ES-I3 (cell line): ENCODE measurements around the gene SINHCAF.
"Not testable (repeated sequence)": the region's sequence is repeated elsewhere in the genome, so short reads cannot be mapped to it uniquely, and the experiment has no call there.

Source experiments
- H3K36me3 ChIP-seq: 2 replicates; pipeline ENCODE4 v1.6.1; 2013; ENCODE audit warnings: mild to moderate bottlenecking, low read length, control low read depth, moderate library complexity; ENCODE audit not compliant: insufficient read depth
- H3K4me1 ChIP-seq: 2 replicates; pipeline ENCODE4 v1.6.1; 2013; ENCODE audit warnings: mild to moderate bottlenecking, control low read depth, low read length; ENCODE audit not compliant: insufficient read depth
- H3K9ac ChIP-seq: 2 replicates; pipeline ENCODE4 v1.6.1; 2013; ENCODE audit warnings: low read depth, mild to moderate bottlenecking, low read length, moderate library complexity
- H3K9me3 ChIP-seq: 2 replicates; pipeline ENCODE4 v1.6.1; 2013; ENCODE audit warnings: mild to moderate bottlenecking, low read length, moderate library complexity; ENCODE audit not compliant: control insufficient read depth, insufficient read depth

Gene SINHCAF, protein sequence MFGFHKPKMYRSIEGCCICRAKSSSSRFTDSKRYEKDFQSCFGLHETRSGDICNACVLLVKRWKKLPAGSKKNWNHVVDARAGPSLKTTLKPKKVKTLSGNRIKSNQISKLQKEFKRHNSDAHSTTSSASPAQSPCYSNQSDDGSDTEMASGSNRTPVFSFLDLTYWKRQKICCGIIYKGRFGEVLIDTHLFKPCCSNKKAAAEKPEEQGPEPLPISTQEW

DNA sequence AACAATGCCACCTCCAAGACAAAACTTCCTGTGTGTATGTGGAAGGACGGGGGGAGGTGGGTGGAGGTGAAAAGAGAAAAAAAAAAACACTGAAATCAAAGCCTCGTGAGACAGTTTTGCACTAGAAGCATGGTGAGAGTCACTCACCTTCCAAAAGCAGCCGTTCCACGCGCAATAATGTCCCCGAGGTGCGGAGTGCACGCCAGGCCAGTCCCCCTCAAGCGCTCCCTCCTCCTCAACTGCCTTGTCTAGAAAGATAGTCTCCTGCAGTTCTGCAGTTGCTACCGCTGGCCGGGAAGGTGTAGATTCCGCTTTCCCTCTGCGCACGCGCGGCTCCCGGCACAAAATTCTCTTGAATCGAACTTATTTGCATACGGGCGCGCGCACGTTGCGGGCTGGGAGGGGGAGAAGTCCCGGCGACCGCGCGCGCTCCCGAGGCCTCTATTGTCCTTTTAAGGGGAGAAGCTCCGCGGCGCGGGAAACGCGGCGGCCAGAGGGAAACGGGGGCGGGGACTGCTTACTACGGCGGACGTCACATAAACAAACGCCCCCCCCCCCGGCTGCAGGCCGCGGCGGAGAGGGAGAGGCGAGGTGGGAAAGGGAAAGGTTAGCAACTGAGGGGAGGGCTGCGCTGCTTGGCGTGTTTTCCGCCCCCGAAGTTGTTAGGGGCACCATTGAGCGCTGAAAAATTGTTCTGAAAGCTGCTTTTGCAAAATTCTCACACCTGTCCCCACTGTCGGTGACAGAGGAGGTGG, at the start of gene SINHCAF:
Gene SINHCAF, minus strand, starts transcription at position 274 of the 755 bp plus-strand sequence. CDS start 27,946 bp downstream, outside the sequence.
- Histone ChIP-seq H3K9me3 (no peaks in the 10 kb centered on the region), H3K36me3 (no peaks in the 10 kb centered on the region; the same call in 1 of the 2 replicates), H3K4me1 (peaks cover 19% of the 10 kb centered on the region), H3K9ac (peak within 1 kb of the TSS; percentile 99)

DNA sequence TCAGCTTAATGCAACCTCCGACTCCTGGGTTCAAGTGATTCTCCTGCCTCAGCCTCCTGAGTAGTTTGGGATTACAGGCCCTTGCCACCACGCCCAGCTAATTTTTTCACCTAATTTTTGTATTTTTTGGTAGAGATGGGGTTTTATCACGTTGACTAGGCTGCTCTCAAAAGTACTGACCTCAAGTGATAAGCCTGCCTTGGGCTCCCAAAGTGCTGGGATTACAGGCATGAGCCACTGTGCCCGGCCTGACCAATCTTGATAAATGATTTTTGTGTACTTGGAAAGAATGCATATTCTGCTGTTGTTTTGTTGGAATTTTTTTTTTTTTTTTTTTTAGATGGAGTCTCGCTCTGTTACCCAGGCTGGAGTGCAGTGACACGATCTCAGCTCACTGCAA, 49.5 kb upstream of the SINHCAF start:
- H3K9ac ChIP-seq, H3K36me3 ChIP-seq, H3K9me3 ChIP-seq, H3K4me1 ChIP-seq: not testable (repeated sequence)

DNA sequence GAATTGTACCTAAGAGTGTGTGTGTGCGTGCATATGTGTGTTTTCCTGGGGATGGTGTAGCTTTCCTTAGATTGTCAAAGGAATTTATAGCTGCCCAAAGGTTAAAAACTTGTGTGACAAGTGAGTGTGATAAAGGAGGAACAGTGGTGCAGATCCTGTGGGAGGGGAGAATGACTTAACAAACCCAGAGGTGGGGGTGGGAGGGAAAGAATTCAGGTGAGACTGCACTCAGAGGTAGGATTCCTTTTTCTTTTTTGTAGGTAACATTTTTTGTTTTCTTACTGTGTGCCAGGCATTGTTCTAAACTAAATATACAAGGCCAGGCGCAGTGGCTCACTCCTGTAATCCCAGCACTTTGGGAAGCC, 45.3 kb upstream of the SINHCAF start:
- Histone ChIP-seq H3K4me1 (peaks cover 24% of the 10 kb centered on the region), H3K9ac (peak overlapping the region; percentile 76), H3K9me3 (no peaks in the 10 kb centered on the region)

DNA sequence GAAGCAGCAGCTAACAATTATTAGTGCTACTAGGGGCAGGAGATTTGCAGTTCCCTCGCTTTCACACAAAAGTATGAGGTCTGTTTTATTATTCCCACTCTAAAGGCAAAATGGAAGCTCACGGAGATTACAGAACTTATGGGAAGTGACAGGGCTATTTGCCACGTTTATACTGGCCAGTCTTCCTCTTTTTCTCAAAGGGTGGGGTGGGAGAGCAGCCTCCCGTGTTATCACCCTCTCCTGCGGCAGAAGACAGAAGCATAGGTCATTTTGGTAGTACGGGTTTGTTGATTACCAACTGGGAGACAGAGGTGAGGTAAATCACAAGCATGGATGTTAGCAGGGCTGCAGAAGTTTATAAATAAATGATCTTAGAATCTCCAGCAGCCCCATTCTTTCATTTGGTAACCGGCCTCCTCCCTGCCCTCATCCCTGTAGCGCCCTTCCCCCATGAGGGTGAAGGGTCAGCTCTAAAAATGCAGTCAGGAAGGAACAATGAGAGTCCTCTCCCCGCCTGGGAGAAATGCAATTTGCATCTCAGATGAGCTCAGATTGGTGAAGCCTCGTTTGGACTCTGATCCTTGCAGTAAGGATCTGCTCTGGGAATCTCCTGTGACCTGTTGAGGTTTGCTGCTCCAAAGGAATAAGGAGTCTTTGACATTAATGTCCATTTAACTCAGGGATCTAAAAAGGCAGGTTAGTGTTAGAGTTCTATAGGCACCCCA, 44.7 kb upstream of the SINHCAF start:
- H3K9ac ChIP-seq, result peak overlapping the region; percentile 76
- no peaks in the 10 kb centered on the region for H3K9me3 ChIP-seq
- peaks cover 24% of the 10 kb centered on the region for H3K4me1 ChIP-seq
- H3K36me3 ChIP-seq, result no peaks in the 10 kb centered on the region

More for the DNA sequence above, 45.3 kb upstream of the SINHCAF start:
- no peaks in the 10 kb centered on the region for H3K36me3 ChIP-seq

DNA sequence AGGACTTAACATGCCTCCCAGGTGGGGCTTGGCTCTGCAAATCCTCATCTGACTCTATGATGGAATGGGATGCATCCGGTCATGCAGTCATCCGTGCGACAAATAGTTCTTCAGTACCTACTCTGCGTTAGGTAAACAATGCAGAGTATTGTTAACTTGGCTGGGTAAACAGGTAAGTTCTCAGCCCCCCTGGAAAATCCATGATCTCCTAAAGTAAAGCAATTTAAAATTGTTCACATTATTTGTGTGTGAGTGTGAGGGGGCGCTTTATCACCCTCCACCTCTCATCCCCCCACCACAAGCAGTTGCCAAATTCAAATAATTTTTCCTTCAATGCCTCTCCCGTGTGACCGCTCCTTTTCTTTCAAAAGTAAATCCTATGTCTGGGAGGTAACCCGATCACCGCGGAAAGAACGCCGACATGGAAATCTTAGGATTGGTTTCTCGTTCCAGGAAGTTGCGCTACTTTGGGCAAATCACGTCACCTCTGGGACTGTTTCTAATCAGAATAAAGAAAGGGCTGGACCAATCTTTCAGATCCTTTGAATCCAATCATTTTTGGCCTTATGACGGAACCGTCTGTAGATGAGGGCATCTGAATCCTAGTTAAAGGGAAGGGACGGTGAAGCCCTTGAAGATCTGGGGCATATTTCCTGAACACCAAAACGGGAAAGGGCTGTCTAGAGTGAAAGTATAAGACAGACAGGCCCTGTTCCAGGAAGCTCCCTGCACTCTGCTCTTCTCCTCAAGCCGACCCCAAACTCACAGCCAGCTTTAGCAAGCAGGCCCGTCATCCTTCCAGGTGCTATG, 44.0 kb upstream of the SINHCAF start:
- Histone ChIP-seq H3K36me3 (no peaks in the 10 kb centered on the region), H3K4me1 (peaks cover 24% of the 10 kb centered on the region), H3K9ac (peak overlapping the region; percentile 76), H3K9me3 (no peaks in the 10 kb centered on the region)

DNA sequence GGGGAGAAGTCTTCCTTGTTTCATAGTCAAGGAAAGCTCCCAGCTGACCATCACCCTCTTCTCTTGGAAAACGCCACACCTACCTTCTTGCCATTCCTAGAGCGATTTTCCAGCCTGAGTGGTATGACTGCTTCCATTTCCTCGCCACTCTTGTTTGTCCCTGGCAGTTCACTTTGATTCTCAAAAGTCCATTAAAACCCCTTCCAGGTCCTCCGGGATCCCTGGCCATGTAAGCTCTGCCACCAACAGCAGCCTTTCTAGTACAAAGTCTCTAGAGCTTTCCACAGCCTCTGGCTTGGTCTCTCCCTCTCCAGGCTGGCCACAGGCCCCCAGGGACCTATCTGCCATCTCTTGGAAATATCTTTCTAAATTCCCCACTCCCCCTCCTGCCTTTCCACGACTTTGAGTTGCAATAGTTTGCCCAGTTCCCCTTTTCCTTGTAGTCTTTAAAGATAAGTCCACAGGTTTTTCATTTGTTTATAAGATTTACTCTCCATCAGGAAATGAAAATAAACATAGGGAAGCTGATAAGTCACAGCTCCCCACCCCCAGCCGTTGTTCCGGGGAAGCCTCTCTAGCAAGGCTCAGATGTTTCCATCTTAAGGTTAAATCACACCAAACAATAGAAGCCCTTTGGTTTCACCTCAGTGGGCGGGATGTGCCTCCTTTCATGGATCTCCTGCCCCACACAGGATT, 42.9 kb upstream of the SINHCAF start:
- Histone ChIP-seq H3K4me1 (peaks cover 24% of the 10 kb centered on the region), H3K9ac (peak overlapping the region; percentile 76), H3K9me3 (no peaks in the 10 kb centered on the region)

DNA sequence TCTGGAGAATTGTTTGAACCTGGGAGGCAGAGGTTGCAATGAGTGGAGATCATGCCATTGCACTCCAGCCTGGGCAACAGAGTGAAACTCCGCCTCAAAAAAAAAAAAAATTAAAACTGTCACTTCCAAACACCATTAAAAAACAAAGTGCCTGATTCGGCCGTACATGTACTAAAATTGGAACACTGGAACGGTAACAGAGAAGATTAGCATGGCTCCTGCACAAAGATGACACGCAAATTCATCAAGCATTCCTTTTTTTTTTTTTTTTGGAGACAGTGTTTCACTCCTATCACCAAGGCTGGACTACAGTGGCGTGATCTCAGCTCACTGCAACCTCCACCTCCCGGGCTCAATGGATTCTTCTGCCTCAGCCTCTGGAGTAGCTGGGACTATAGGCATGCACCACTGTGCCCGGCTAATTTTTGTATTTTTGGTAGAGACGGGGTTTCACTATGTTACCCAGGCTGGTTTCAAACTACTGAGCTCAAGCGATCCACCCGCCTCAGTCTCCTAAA, 40.2 kb upstream of the SINHCAF start:
- Histone ChIP-seq H3K4me1 (peaks cover 31% of the 10 kb centered on the region), H3K9me3 (no peaks in the 10 kb centered on the region), H3K36me3 (no peaks in the 10 kb centered on the region), H3K9ac (no peak overlapping the region)

More for the DNA sequence above, 42.9 kb upstream of the SINHCAF start:
- no peaks in the 10 kb centered on the region for H3K36me3 ChIP-seq

DNA sequence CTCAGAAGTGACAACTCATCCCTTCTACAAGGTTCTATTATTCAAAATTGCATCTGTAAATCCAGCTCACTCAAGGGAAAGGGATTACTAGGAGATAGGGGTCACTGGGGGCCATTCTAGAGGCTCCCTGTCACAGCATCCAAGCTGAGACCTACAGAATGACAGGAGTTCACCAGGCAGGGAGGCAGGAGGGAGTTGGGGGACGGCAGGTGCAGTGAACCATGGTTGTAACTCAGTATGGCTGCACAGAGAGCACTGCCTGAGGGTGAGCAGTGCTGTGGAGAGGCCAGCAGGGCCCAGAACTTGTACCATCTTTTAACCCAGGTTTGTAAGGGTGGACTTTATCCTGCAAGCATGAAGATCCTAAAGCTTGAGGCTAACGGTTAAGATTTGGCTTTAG, 37.9 kb upstream of the SINHCAF start:
- Histone ChIP-seq H3K9ac (no peak overlapping the region), H3K4me1 (peaks cover 13% of the 10 kb centered on the region), H3K9me3 (no peaks in the 10 kb centered on the region), H3K36me3 (no peaks in the 10 kb centered on the region)

DNA sequence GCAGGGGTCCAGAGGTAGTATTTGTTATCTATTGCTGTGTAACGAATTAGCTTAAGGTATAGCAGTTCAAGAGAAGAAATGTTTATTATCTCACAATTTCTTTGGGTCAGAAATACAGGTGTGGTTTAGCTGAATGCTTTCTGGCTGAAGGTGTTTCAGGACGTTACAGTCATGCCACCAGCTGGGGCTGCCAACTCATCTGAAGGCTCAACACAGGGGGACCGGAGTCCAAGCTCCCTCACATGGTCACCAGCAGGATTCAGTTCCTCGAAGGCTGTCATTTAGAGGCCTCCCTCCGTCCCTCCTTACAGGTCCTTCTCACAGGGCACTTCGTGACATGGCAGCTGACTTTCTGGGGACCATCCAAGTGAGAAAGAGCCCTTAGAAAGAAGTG, 37.5 kb upstream of the SINHCAF start:
- Histone ChIP-seq H3K9ac (no peak overlapping the region), H3K4me1 (peaks cover 9% of the 10 kb centered on the region), H3K9me3 (no peaks in the 10 kb centered on the region), H3K36me3 (no peaks in the 10 kb centered on the region)

DNA sequence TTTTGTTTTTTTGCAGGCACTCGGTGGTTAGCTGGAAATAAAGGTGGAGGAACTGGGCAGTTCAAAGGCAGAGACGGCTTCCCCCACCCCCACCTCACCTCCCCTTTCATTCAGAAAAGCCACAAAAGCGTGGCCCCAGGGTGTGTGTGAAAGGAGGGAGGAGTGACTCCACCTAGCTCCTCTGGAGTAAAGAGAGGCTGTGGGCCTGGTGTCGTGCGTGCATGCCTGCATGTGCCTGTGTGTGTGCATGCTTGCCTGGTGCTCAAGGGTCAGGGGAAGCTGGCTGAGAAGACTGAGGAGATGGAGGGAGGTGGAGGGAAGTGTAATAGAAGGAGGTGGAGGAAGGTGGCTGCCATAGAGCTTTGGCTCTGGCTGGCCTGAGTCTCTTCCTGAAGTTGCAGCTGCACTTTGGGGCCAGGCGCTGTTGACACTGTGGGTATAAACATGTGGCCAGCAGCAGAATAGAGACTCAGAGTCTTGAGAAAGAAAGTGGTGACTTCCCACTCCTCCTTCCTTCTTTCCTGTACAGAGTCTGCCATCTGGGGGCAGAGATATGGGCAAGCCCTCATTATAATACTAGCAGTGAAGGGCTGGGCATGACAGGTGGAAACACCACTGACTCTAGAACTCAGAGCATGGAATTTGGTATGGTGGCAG, 36.9 kb upstream of the SINHCAF start:
- Histone ChIP-seq H3K36me3 (no peaks in the 10 kb centered on the region), H3K4me1 (peaks cover 9% of the 10 kb centered on the region; the same call in 1 of the 2 replicates), H3K9me3 (no peaks in the 10 kb centered on the region), H3K9ac (peak overlapping the region; percentile 34)

DNA sequence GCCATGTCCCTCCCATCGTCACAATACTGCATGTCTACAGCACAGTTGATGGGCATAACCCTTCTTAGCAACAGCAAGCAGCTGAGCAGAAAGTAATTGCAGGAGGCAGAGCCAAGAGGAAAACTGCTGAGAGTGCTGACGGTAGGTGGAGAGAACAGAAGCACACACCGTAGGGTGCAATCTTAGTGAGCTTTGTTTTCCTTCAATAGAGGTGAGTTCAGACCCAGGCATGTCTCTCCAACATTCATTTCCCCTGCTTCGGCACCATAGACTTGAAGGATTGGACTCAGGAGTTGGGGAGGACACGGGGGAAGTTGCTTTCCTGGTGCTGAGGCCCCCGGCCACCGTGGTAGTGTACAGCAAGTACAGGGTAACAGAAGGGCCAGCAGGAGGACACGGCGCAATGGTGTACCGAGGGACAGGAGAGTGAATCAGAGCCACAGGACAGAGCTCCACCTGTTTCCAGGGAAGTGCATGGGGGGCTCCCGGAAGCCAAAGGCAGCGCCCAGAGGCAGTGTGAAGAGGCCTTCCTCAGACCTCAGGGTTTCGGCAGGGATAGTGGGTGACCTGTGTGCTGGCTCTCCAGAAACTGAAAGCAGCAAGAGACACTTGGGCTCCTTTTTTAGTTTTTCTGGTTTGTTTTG, 36.3 kb upstream of the SINHCAF start:
- H3K36me3 ChIP-seq, result no peaks in the 10 kb centered on the region
- no peaks in the 10 kb centered on the region for H3K9me3 ChIP-seq
- peaks cover 9% of the 10 kb centered on the region; the same call in 1 of the 2 replicates for H3K4me1 ChIP-seq
- H3K9ac ChIP-seq, result peak overlapping the region; percentile 34

DNA sequence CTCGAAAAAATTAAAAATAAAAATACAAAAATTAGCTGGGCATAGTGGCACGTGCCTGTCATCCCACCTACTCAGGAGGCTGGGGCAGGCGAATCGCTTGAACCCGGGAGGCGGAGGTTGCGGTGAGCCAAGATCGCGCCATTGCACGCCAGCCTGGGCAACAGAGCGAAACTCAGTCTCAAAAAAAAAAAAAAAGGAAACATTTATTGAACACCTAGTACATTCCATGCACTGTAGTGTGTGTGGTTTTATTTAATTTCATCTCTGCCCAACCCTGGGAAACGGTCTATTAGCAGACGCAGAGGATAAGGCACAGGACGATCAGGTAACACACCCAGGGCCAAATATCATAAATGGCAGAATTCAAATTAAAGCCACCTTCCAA, 35.8 kb upstream of the SINHCAF start:
- no peaks in the 10 kb centered on the region for H3K36me3 ChIP-seq
- H3K4me1 ChIP-seq, result peaks cover 9% of the 10 kb centered on the region; the same call in 1 of the 2 replicates
- H3K9ac ChIP-seq, result peak overlapping the region; percentile 34; the same call in 1 of the 2 replicates
- no peaks in the 10 kb centered on the region for H3K9me3 ChIP-seq

DNA sequence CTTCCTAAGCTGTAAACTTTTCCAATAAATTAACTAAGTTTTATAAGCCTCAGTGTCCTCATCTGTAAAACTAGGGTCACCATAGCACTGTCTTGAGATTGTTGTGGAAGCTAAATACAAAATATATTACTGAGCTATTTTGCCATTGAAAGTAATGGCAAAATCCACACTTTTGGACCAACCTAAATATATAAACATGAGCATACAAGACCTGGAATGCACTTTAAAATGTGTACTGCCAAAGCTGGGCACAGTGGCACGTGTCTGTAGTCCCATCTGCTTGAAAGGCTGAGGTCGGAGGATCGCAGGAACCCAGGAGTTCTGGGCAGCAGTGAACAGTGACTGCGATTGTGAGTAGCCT, 29.8 kb upstream of the SINHCAF start:
- H3K36me3 ChIP-seq, result no peaks in the 10 kb centered on the region
- peaks cover 8% of the 10 kb centered on the region for H3K4me1 ChIP-seq
- H3K9ac ChIP-seq, result no peak overlapping the region
- no peaks in the 10 kb centered on the region for H3K9me3 ChIP-seq
